Measurements from ENCODE around the gene HIC2. TPM values are rescaled to one million over a fixed set of nuclear protein-coding genes. Genes with fewer than 3 reads are reported as not detected.
"Not testable (repeated sequence)": the region's sequence is repeated elsewhere in the genome, so short reads cannot be mapped to it uniquely, and the experiment has no call there.

The HIC2 gene, protein sequence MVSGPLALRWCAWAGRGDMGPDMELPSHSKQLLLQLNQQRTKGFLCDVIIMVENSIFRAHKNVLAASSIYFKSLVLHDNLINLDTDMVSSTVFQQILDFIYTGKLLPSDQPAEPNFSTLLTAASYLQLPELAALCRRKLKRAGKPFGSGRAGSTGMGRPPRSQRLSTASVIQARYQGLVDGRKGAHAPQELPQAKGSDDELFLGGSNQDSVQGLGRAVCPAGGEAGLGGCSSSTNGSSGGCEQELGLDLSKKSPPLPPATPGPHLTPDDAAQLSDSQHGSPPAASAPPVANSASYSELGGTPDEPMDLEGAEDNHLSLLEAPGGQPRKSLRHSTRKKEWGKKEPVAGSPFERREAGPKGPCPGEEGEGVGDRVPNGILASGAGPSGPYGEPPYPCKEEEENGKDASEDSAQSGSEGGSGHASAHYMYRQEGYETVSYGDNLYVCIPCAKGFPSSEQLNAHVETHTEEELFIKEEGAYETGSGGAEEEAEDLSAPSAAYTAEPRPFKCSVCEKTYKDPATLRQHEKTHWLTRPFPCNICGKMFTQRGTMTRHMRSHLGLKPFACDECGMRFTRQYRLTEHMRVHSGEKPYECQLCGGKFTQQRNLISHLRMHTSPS
- total RNA-seq (2014; rRNA removed; shearing (Covaris generic)) = 3.5 and 5.4 TPM in 2 replicates

DNA sequence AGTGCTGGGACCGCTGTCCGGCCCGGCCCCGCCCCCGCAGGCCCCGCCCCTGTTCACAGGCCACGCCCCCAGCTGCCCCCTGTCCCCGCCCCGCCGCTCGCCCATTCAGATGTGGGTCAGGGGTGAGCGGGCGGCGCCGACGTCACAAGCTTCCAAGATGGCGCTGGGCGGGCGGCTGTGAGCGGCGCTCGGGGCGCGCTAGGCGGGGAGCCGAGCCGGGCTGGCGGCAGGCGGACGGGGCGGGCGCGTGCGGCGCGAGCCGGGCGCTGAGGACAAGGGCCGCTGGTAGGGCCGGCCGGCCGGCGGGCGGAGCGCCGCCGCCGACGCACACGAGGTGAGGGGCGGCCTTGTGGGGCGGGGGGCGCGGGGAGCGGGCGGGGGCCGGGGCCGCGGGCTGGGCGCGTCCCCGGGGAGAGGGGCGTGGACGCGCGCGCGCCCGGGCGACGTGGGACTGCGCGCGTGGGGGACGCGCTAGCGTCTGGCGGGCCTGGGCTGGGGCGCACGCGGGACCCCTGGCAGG, at the start of gene HIC2:
Gene HIC2 (plus strand): TSS at position 145 of the 520 bp plus-strand sequence. CDS start 25,461 bp downstream, outside the sequence.
- not testable (repeated sequence) for H3K9me3 ChIP-seq (replicated peaks); H3K4me1 ChIP-seq (replicated peaks); DNase-seq (ENCODE audit: low read depth in 1 of 2, low spot score in 2 of 2); H3K27ac ChIP-seq; H3K27me3 ChIP-seq (replicated peaks); H3K36me3 ChIP-seq
- peak within 1 kb of the TSS; percentile 26 for H3K4me3 ChIP-seq

DNA sequence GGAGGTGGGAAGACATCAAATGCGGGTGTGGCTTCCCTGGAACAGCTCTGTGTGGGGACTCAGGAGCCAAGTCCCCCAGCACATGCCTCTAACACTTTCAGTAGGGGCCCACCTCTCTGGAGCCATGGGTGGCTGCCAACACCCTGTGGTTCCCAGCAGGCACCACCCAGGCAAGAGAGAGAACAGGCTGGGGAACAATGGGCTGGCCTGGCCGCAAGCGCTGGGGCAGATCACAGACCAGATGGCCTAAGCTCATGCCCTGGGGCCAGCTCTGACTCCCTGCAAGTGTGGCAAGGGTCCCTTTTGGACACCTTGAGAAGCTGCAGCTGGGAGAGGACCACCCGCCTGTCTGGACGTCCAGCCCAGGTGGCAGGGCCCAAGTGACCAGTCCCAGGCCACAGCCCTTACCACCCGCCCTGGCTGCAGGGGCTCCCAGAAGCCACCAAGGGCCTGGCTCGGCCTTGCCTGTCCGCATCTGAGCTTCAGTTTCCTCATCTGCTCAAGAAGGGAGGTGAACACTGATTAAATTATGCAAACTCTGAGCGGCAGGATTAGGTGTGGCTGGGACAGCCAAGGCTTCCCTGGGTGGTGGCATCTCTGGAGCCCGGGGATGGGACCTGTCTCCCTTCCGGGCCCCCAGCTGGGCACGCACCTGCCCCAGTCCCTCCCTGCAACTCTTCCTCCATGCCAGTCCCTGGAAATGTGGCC, 48.4 kb upstream of the HIC2 start:
- not testable (repeated sequence) for DNase-seq (ENCODE audit: low read depth in 1 of 2, low spot score in 2 of 2); H3K27ac ChIP-seq; H3K9me3 ChIP-seq (replicated peaks)

DNA sequence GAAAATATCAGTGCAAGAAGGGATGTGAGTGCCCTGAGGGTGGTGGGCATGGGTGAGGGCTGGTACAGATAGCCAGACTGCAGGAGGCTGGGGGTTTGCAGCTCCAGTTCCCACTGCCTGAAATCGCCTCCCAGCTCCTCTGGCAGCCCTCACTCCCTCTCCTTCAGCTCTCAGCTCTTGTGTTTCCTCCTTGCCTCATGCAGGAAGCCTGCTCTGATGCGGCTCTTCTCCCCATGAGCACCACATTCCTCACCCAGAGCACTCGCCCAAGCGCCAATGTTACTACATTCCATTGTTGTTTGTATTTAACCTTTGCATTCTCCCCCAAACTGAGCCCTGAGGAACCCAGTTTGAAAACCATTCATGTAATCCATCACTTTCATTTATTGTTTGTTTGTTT, 41.3 kb upstream of the HIC2 start:
- not testable (repeated sequence) for H3K27ac ChIP-seq; H3K36me3 ChIP-seq; H3K4me1 ChIP-seq (replicated peaks); H3K4me3 ChIP-seq; H3K27me3 ChIP-seq (replicated peaks); H3K9me3 ChIP-seq (replicated peaks); DNase-seq (ENCODE audit: low read depth in 1 of 2, low spot score in 2 of 2)

More for the DNA sequence above, 48.4 kb upstream of the HIC2 start:
- H3K36me3 ChIP-seq; H3K4me3 ChIP-seq; H3K4me1 ChIP-seq (replicated peaks); H3K27me3 ChIP-seq (replicated peaks): not testable (repeated sequence)

DNA sequence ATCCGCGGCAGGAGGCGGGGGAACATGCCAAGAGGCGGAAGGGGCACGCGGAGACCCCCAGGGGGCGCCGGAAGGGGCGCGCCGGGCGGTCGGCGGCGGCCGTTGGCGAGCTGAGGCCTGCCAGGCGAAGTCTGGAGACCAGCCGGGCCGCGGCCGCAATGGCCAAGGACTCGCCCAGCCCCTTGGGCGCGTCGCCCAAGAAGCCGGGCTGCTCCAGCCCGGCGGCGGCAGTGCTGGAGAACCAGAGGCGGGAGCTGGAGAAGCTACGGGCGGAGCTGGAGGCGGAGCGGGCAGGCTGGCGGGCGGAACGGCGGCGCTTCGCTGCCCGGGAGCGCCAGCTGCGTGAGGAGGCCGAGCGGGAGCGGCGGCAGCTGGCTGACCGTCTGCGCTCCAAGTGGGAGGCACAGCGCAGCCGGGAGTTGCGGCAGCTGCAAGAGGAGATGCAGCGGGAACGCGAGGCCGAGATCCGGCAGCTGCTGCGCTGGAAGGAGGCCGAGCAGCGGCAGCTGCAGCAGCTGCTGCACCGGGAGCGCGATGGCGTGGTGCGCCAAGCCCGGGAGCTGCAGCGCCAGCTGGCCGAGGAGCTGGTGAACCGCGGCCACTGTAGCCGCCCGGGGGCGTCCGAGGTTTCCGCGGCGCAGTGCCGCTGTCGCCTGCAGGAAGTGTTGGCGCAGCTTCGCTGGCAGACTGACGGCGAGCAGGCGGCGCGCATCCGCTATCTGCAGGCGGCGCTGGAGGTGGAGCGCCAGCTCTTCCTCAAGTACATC, 33.3 kb upstream of the HIC2 start, which contains the start of gene RIMBP3B:
Gene RIMBP3B (plus strand): TSS at position 51 of the 767 bp plus-strand sequence. CDS start 108 bp downstream, at position 159.
- not testable (repeated sequence) for H3K36me3 ChIP-seq

DNA sequence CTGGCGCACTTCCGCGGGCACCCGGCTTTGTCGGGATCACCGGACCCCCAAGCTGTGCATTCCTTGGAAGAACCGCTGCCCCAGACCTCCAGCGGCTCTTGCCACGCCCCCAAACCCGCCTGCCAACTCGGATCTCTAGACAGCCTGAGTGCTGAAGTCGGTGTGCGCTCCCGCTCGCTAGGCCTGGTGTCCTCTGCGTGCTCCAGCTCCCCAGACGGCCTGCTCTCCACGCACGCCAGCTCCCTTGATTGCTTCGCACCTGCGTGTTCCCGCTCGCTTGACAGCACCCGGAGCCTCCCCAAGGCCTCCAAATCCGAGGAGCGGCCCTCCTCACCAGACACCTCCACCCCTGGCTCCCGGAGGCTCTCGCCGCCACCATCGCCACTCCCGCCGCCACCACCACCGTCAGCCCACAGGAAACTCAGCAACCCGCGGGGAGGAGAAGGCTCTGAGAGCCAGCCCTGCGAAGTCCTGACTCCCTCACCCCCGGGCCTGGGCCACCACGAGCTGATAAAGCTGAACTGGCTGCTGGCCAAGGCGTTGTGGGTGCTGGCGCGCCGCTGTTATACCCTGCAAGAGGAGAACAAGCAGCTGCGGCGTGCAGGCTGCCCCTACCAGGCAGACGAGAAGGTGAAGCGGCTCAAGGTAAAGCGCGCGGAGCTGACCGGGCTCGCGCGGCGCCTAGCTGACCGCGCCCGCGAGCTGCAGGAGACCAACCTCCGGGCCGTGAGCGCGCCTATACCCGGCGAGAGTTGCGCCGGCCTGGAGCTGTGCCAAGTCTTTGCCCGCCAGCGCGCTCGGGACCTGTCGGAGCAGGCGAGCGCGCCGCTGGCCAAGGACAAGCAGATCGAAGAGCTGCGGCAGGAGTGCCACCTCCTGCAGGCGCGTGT, 32.5 kb upstream of the HIC2 start:
- H3K4me1 ChIP-seq (replicated peaks); H3K36me3 ChIP-seq; H3K9me3 ChIP-seq (replicated peaks); H3K4me3 ChIP-seq; DNase-seq (ENCODE audit: low read depth in 1 of 2, low spot score in 2 of 2); H3K27ac ChIP-seq; H3K27me3 ChIP-seq (replicated peaks): not testable (repeated sequence)

More for the DNA sequence above, 33.3 kb upstream of the HIC2 start, which contains the start of gene RIMBP3B:
- not testable (repeated sequence) for H3K4me1 ChIP-seq (replicated peaks); DNase-seq (ENCODE audit: low read depth in 1 of 2, low spot score in 2 of 2); H3K27ac ChIP-seq; H3K9me3 ChIP-seq (replicated peaks); H3K27me3 ChIP-seq (replicated peaks); H3K4me3 ChIP-seq

DNA sequence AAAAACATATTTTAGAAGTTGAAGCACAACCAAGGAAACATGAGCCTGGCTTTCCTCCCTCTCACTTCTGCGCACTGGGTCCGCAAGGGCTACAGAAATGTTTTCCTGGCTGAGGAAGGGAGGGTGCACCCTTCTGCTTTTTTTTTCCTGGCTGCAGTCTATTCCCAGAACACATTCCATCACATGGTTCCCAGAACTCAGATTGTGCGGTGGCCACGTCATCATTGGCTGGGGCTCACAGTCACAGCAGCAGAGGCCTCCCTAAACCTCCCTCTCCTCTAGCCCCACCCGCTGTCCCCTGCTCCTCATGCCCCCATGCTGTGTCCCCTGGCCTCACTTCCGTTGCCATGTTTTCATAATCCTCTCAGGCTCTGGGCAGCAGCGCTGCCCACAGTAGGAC, 27.7 kb upstream of the HIC2 start:
- not testable (repeated sequence) for H3K27me3 ChIP-seq (replicated peaks); H3K36me3 ChIP-seq; H3K4me3 ChIP-seq; DNase-seq (ENCODE audit: low read depth in 1 of 2, low spot score in 2 of 2); H3K9me3 ChIP-seq (replicated peaks); H3K27ac ChIP-seq; H3K4me1 ChIP-seq (replicated peaks)

DNA sequence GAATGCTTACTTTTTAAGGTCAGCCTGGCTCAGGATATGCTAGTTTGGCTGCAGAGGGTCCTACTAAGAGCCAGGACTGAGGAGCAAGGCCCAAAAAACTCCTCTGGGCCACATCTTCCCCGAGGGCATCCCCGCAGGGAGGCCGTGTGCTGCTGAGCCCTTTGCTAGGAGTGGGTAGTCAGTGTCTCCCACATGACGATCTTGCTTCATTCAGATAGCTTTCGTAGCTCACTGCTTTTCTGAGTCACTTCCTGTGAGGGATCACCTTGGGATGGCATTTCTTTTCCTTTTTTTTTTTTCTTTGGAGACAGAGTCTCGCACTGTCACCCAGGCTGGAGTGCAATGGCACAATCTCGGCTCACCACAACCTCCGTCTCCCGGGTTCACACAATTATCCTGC, 27.2 kb upstream of the HIC2 start:
- not testable (repeated sequence) for H3K4me1 ChIP-seq (replicated peaks); H3K27ac ChIP-seq; H3K27me3 ChIP-seq (replicated peaks); DNase-seq (ENCODE audit: low read depth in 1 of 2, low spot score in 2 of 2); H3K4me3 ChIP-seq; H3K36me3 ChIP-seq; H3K9me3 ChIP-seq (replicated peaks)

DNA sequence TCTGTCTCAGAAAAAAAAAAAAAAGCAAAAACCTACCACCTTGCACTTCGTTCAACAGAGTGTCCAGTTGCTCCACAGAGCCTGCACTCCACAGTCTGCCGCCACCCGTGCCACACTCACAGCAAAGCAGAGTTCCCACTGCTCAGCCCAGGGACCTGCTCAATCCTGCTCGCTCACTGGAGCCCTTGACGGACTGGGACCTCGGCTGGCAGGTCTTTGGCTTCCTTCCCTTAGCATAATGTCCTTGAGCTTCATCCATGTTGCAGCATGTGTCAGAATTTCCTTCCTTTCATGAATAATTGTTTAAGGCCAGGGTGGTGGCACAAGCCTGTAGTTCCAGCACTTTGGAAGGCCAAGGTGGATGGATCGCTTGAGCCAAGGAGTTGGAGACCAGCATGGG, 22.6 kb upstream of the HIC2 start:
- not testable (repeated sequence) for H3K4me1 ChIP-seq (replicated peaks); H3K27me3 ChIP-seq (replicated peaks); H3K27ac ChIP-seq; H3K36me3 ChIP-seq; DNase-seq (ENCODE audit: low read depth in 1 of 2, low spot score in 2 of 2); H3K4me3 ChIP-seq; H3K9me3 ChIP-seq (replicated peaks)

DNA sequence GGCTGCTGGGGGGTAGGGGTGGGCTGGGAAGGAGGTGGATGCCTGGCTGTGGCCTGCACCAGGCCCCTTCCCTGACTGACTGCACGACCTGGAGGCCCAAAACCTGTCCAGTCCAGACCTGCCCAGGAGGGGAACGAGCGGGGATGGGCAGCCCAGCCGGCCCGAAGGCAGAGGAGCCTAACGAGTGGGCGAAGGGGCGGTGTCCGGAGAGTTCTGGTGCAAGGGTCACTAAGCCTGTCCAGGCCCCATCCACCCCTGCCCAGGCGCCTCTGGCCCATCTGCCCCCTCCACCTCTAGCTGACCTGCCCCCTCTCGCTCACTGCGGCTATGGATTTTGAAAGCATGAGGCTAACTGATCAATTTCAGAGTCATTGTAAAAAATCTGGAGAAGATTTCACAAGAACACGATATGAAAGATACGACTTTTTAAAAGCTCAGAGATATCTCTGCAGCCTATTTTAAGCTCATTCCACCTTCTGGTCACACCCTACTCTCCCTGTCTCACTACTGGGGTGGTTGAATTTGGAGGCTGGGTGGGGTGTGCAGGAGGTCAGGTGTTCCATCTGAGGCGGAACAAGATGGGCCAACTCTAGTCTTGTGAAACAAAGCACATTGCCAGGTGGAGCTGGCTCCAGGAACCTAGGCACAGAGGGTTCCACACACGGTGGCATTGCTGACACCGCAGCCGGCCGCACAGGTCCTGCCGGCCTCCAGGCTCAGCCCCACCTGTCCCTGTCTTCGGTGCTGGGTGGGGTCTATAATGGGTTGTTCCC, 15.8 kb upstream of the HIC2 start:
- DNase-seq (ENCODE audit: low read depth in 1 of 2, low spot score in 2 of 2); H3K36me3 ChIP-seq; H3K9me3 ChIP-seq (replicated peaks); H3K27ac ChIP-seq; H3K4me3 ChIP-seq; H3K4me1 ChIP-seq (replicated peaks); H3K27me3 ChIP-seq (replicated peaks): not testable (repeated sequence)

DNA sequence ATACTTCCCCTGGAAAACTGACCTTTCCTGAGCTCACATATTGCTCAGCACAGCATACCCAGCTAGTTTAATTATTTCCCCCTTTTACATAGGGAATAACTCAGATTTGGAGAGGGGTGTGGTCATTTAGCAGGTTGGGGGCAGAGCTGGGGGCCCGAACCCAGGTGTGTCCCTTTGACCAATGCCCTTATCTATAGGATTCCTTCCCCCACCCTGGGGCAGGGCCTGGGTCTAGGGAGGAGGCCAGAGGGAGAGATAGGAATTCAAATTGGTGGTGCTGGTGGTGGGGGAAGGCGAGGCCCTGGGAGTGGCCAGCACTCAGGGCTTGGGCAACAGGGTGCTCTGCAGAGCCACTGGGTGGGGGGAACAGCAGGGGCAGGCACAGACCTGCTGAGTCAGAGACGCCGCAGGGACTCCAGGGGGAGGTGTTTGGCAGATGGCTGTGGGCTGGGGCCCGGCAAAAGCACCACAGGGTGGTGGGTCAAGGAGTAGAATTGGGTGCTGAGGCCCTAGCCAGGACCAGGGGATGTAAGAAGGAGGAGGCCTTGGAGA, 14.3 kb upstream of the HIC2 start:
- not testable (repeated sequence) for H3K9me3 ChIP-seq (replicated peaks); H3K36me3 ChIP-seq; H3K4me1 ChIP-seq (replicated peaks); H3K4me3 ChIP-seq; H3K27ac ChIP-seq; H3K27me3 ChIP-seq (replicated peaks); DNase-seq (ENCODE audit: low read depth in 1 of 2, low spot score in 2 of 2)

DNA sequence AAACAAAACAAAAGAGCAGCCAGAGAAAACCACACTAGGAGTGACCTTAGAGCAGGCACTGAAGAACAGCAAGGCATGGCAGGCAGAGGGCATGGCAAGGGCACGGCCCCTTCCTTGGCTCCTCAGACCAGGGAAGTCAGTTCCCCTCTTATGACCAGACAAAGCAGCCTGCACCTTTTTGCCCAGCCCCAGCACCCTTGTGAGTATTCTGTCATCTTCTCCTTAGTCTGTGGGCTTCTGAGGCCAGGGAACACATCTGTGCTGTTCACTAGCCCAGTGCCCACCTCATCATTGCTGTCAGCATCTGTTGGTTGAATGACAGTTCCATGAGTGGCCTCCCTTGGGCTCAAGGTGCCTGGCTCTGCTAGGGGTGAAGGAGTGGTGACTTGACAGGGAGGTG, 10.0 kb upstream of the HIC2 start:
- not testable (repeated sequence) for DNase-seq (ENCODE audit: low read depth in 1 of 2, low spot score in 2 of 2); H3K4me1 ChIP-seq (replicated peaks); H3K9me3 ChIP-seq (replicated peaks); H3K36me3 ChIP-seq; H3K27me3 ChIP-seq (replicated peaks); H3K27ac ChIP-seq; H3K4me3 ChIP-seq

DNA sequence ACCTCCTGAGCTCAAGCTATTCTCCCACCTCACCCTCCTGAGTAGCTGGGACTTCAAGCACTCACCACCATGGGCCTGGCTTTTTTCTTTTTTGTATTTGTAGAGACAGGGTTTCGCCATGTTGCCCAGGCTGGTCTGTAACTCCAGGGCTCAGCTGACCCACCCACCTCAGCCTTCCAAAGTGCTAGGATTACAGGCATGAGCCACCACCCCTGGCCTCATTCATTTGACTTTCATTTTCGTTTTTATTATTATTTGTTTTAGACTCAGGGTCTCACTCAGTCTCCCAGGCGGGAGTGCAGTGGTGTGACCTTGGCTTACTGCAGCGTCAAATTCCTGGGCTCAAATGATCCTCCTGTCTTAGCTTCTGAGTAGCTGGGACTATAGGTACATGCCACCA, 9.4 kb upstream of the HIC2 start:
- not testable (repeated sequence) for H3K27ac ChIP-seq; H3K36me3 ChIP-seq; DNase-seq (ENCODE audit: low read depth in 1 of 2, low spot score in 2 of 2)

More for the DNA sequence above, 9.4 kb upstream of the HIC2 start:
- H3K9me3 ChIP-seq (replicated peaks); H3K4me1 ChIP-seq (replicated peaks); H3K27me3 ChIP-seq (replicated peaks); H3K4me3 ChIP-seq: not testable (repeated sequence)

Data from SJSA1 (cell line).